Left ventricle myocardium inferior (tissue), 1 donor: Measurements from ENCODE around the gene SLC24A1. TPM values are rescaled to one million over a fixed set of nuclear protein-coding genes. Genes with fewer than 3 reads are reported as not detected.

ENCODE experiments used
- DNase-seq: peaks from one replicate; pipeline ENCODE4 v3.0.0-alpha.2; 2020
- H3K27ac ChIP-seq: fragments of 200-600 bp; replicated peaks from 2 replicates; pipeline ENCODE4 v1.8.0; 2021
- H3K27me3 ChIP-seq: fragments of 200-600 bp; 2 replicates; pipeline ENCODE4 v1.8.0; 2021; ENCODE audit warnings: low read depth
- H3K36me3 ChIP-seq: fragments of 200-600 bp; 2 replicates; pipeline ENCODE4 v1.8.0; 2021
- H3K4me1 ChIP-seq: fragments of 200-600 bp; 2 replicates; pipeline ENCODE4 v1.8.0; 2021
- H3K4me3 ChIP-seq: fragments of 200-600 bp; 2 replicates; pipeline ENCODE4 v1.8.0; 2021; ENCODE audit warnings: mild to moderate bottlenecking, moderate library complexity
- H3K9me3 ChIP-seq: fragments of 200-600 bp; replicated peaks from 2 replicates; pipeline ENCODE4 v1.8.0; 2021
- CTCF ChIP-seq: fragments of 200-600 bp; IDR thresholded peaks from 2 replicates; pipeline ENCODE4 v1.8.0; 2021; ENCODE audit warnings: antibody characterized with exemption, mild to moderate bottlenecking, borderline replicate concordance
- intact Hi-C: fragments of 100-400 bp; cut with micrococcal nuclease; formaldehyde crosslinking; loops from one replicate; pipeline ENCODE4 v1.11.0; 2022
- total RNA-seq: library from RNA; stranded (reverse); fragmentation: NEBNext Ultra II Directional; extraction: Animal tissue kit (Norgen Biotek cat#: 25700); gene quantifications from one replicate; pipeline ENCODE4 v1.2.1, GENCODE V29; 2021
- donor health status: DM: no; HTN: yes; CAD: no; lungs with severe emphysema.

SLC24A1 gene
- total RNA-seq, 1 donor from 2014 or later: 2.3 TPM

- no peaks in the 10 kb centered on the region for H3K36me3 ChIP-seq
- peak; percentile 85 for TF ChIP-seq CTCF
- DNase-seq: no peak
- H3K4me1 ChIP-seq: peaks cover 27% of the 10 kb centered on the region
- intact Hi-C loops: no loop called here
- no peak overlapping the region for H3K4me3 ChIP-seq
- H3K27ac ChIP-seq: no peak overlapping the region
- no peaks in the 10 kb centered on the region for H3K27me3 ChIP-seq
- no peaks in the 10 kb centered on the region for H3K9me3 ChIP-seq
Observed at GRCh38 chr15:65638681-65639089, 16.9 kb downstream of the SLC24A1 start.

- TF ChIP-seq CTCF: no peak
- no peak for DNase-seq
- H3K4me1 ChIP-seq: peaks cover 27% of the 10 kb centered on the region
- H3K27me3 ChIP-seq: no peaks in the 10 kb centered on the region
- no peaks in the 10 kb centered on the region for H3K36me3 ChIP-seq
- intact Hi-C loops: no loop called here
- no peaks in the 10 kb centered on the region for H3K9me3 ChIP-seq
- no peak overlapping the region for H3K4me3 ChIP-seq
- H3K27ac ChIP-seq: no peak overlapping the region
Observed at GRCh38 chr15:65639509-65639908, 17.8 kb downstream of the SLC24A1 start.

GRCh38 chr15:65641768-65642475 lies 20.2 kb downstream of the SLC24A1 start:
- H3K4me1 ChIP-seq: peaks cover 27% of the 10 kb centered on the region
- no peaks in the 10 kb centered on the region for H3K27me3 ChIP-seq
- H3K9me3 ChIP-seq: no peaks in the 10 kb centered on the region
- H3K36me3 ChIP-seq: no peaks in the 10 kb centered on the region
- DNase-seq: no peak
- intact Hi-C loops: no loop called here
- H3K4me3 ChIP-seq: no peak overlapping the region
- no peak for TF ChIP-seq CTCF
- H3K27ac ChIP-seq: no peak overlapping the region

GRCh38 chr15:65642594-65642993 lies 20.9 kb downstream of the SLC24A1 start:
- Histone ChIP-seq H3K27me3 (no peaks in the 10 kb centered on the region), H3K36me3 (no peaks in the 10 kb centered on the region), H3K4me1 (peaks cover 27% of the 10 kb centered on the region), H3K4me3 (no peak overlapping the region), H3K9me3 (no peaks in the 10 kb centered on the region), H3K27ac (no peak overlapping the region)
- intact Hi-C loops: no loop called here
- DNase-seq: no peak
- TF ChIP-seq CTCF: no peak

- H3K4me3 ChIP-seq: no peak overlapping the region
- no peak overlapping the region for H3K27ac ChIP-seq
- no peak for DNase-seq
- H3K27me3 ChIP-seq: no peaks in the 10 kb centered on the region
- no peak for TF ChIP-seq CTCF
- intact Hi-C loops: no loop called here
- no peaks in the 10 kb centered on the region for H3K36me3 ChIP-seq
- peaks cover 20% of the 10 kb centered on the region for H3K4me1 ChIP-seq
- no peaks in the 10 kb centered on the region for H3K9me3 ChIP-seq
Observed at GRCh38 chr15:65644282-65644681, 22.5 kb downstream of the SLC24A1 start.
